ENCODE results near the gene MEX3A. TPM values are rescaled to one million over a fixed set of nuclear protein-coding genes. Genes with fewer than 3 reads are reported as not detected.
A peak's percentile ranks its signal among the peaks of the same experiment; 100 is the strongest.
"Not testable (repeated sequence)": the region's sequence is repeated elsewhere in the genome, so short reads cannot be mapped to it uniquely, and the experiment has no call there.

MEX3A gene
- total RNA-seq, 1 donor from 2014 or later, result 0.58 TPM

- no peak for DNase-seq (ENCODE audit: low spot score)
Observed at GRCh38 chr1:156062189-156062588, 20.1 kb downstream of the MEX3A start.

- no peak for DNase-seq (ENCODE audit: low spot score)
Observed at GRCh38 chr1:156060937-156061636, 21.2 kb downstream of the MEX3A start, which contains the start of gene RAB25. Gene RAB25 (plus strand): TSS chr1:156061160. CDS start chr1:156061401, 241 bp downstream.

GRCh38 chr1:156056326-156056849 is 25.9 kb downstream of the MEX3A start:
- DNase-seq (ENCODE audit: low spot score), result no peak

GRCh38 chr1:156055281-156056048 is 26.8 kb downstream of the MEX3A start:
- no peak for DNase-seq (ENCODE audit: low spot score)

GRCh38 chr1:156054500-156055280 is 27.6 kb downstream of the MEX3A start, which contains the start of gene LAMTOR2:
Gene LAMTOR2 (plus strand): TSS chr1:156054782. CDS start chr1:156054890, 108 bp downstream.
- peak; percentile 98 for DNase-seq (ENCODE audit: low spot score)

GRCh38 chr1:156053768-156054499 is 28.3 kb downstream of the MEX3A start, which contains the start of gene UBQLN4:
Gene UBQLN4 (minus strand): TSS chr1:156053798. CDS start chr1:156053701, 97 bp downstream.
- DNase-seq (ENCODE audit: low spot score), result peak; percentile 95

GRCh38 chr1:156052862-156053767 is 29.1 kb downstream of the MEX3A start:
- DNase-seq (ENCODE audit: low spot score), result no peak

GRCh38 chr1:156051011-156051725 is 31.1 kb downstream of the MEX3A start:
- no peak for DNase-seq (ENCODE audit: low spot score)

- no peak for DNase-seq (ENCODE audit: low spot score)
Observed at GRCh38 chr1:156050376-156050775, 31.9 kb downstream of the MEX3A start.

GRCh38 chr1:156048663-156049258 is 33.5 kb downstream of the MEX3A start:
- no peak for DNase-seq (ENCODE audit: low spot score)

- no peak for DNase-seq (ENCODE audit: low spot score)
Observed at GRCh38 chr1:156045076-156045475, 37.2 kb downstream of the MEX3A start.

GRCh38 chr1:156042828-156043227 is 39.4 kb downstream of the MEX3A start:
- DNase-seq (ENCODE audit: low spot score), result no peak

- DNase-seq (ENCODE audit: low spot score), result not testable (repeated sequence)
Observed at GRCh38 chr1:156034991-156035390, 47.3 kb downstream of the MEX3A start.

- DNase-seq (ENCODE audit: low spot score), result no peak
Observed at GRCh38 chr1:156033011-156033410, 49.3 kb downstream of the MEX3A start.

- DNase-seq (ENCODE audit: low spot score), result no peak
Observed at GRCh38 chr1:156026588-156026987, 55.7 kb downstream of the MEX3A start.

- DNase-seq (ENCODE audit: low spot score), result no peak
Observed at GRCh38 chr1:156025876-156026275, 56.4 kb downstream of the MEX3A start.

GRCh38 chr1:156024801-156025200 is 57.5 kb downstream of the MEX3A start:
- DNase-seq (ENCODE audit: low spot score), result no peak

All from mesenteric fat pad (tissue), 1 donor.